Activated T-cell treated with anti-CD3 and anti-CD28 coated beads for 24 hours (primary cell): ENCODE measurements around the gene GPR146.

Experiments
- DNase-seq: peaks from one replicate; pipeline ENCODE4 v3.0.0-alpha.2; 2020; ENCODE audit warnings: low read depth

GPR146 gene

DNA sequence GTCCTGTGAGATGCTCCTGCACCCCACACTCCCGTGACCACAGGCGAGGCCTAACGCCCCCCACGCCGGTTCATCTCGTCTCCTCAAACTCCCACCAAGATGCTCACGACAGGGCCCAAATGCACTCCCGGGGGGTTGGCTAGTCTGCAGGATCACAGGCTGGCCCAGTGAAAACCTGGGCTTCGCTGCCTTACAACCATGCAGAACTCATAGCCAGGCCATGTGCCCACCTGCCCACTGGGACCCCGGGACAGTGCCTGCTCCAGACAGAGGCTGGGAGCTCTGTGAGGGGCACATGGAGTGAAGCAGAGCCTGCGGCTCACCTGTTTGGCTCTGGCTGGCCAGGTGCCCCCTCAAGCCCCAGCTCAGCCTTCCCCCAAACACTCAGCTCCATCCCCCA is 34.2 kb downstream of the GPR146 start:
- DNase-seq = no peak

DNA sequence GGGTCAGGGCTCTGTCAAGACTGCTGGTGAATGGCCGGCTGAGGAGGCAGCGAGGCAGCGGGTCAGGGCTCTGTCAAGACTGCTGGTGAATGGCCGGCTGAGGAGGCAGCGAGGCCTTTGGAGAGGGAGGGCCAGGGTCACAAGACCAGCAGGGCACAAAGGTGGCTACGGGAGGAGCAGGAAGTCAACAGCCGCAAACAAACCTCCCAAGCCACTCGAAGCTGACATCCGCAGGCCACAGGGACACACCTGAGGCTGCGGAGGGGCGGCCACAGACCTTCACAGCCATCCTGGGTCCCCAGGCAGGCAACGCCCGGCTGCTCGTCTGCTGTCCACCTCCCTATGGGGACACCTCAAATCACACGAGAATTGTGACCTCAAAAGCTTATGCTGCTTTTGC is 34.6 kb downstream of the GPR146 start:
- DNase-seq = no peak

DNA sequence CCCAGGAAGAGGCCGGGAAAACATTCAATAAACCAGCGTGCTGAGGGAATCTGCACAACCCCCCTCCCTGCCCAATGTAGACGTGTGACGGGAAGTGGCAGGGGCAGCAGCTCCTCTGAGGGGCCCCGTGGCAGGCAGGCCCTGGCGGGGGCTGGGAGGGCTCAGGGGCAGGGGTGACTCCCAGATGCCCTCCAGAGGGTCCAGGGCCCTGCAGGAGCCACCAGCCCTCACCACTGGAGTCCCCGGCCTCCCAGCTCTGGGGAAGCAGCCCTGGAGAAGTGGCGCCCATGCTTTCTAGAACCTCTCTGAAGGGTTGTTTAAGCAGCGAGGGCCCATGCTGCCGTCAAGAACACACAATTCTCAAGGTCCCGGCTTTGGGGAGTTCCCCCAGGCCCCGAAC is 35.2 kb downstream of the GPR146 start:
- no peak for DNase-seq

DNA sequence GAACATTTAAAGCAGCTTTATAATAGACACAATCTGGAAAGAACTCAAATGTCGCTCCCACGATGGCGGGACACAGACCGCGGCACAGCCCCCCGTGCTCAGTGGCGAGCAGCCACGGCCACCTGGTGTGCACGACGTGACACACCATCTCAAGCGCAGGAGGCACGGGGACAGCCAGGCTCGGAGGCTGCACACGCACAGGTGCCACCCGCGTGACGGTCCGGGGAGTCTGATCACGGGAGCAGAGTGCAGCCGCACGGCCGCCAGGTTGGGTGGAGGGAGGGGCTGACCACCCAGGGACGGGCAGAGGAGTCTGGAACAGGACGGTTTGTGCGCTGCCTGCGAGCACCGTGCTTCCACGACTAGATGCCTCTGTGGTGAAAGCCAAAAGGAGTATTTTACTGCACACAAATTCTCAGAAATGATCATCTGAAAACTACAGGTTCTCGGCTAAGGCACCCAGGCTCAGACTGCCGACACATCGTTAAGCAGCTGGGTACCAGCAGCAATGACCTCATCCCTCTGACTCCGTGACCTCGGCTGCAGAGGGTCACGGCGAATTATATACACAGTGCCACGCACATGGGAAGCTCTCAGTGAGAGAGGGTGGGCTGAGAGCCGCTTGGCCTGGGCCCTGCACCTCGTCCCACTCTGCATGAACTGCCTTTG is 36.0 kb downstream of the GPR146 start:
- no peak for DNase-seq

DNA sequence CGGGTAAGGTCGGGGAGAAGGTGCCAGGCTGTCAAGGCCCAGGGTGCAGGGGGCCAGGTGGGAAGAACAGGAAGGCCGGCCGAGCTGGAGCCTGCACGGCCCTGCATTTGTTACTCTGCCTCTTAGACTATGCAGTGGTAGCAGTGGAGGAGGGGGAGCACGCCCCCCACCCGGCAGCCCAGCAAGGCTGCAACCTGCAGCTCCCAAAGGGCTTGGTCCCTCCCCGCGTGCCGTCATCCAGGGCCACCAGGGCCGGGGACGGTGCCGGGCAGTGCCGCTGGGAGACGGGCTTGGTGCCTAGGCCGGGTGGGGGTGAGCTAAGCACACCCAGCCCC is 36.5 kb downstream of the GPR146 start:
- no peak for DNase-seq

DNA sequence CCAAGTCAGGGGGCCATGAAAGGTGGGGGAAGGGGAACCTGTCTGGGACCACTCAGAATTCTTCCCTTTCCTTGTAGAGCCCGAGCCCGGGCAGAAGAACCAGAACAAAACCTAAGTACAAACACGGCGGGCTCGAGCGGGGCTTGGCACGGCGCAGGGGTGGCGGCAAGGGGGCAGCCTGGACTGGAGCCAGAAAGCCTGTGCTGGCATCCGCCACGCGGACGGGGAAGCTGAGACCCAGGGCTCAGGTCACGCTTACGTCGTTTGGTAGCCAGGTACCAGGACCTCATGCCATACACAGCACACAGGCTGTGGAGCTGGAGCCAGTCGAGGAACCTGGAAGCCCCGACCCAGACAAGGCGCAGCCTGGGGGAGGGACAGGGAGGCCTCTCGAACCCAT is 37.0 kb downstream of the GPR146 start:
- DNase-seq = no peak

DNA sequence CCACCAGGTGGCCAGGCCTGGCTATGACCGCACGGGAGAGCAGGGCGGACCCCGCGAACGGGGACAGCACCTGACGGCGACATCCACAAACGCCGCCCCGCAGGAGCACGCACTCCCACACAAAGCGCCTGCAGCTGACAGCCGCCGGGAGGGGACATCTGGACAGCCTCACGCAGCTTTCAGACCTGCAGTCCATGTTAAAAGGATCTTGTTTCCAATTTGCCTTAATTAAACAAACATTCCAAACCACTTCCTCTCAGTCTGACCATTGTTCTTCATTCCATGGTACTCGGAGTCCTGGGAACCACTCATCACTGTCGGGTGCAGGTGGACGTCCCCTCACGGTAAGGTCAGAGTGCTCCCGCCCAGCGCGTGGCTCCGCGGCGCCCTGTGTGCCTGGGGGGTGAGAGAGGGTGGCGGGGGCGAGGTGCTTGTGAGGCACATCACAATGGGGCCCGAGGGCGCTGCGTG is 37.6 kb downstream of the GPR146 start:
- DNase-seq = no peak

DNA sequence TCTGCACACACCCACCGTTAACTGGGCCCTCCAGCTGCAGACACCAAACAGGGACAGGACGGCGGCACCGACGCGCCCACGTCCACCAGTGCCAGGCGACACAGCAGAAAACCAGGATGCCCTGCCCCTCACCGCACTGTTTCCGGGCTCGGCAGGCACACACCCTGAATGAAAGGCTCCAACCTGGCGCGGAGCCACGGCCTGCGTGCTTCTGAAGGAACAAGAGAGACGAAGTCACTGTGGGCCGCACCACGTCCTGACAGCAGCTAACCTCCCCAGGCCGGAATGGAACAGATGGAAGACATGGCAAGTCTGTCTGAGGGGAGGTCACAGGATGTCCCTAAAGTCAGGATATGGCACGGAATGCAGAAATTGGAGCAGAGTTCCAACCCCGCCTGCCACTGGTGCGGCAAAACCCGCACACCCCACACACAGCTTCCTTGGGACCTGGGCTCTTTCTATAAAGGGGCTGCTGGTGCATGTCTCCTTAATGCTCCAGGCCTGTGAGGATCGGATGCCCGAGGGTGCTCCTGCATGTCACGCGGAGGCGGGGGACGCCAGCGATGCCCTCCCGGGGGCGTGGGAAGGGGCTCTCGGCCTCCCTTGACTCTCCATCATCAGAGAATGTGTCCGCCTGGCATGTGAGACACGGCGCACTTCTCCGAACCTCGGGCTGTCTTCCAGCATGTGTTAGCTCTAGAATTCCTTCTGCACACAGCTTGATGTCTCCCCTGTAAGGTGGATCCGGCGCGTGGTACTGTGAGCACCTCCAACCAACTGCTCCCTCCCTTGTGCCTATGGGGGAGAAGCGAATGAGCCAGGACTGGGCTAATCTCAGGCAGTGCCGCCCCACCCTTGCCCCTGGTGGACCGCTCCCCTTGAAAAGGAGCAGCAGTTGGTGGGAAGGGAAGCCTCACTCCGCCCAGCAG is 39.6 kb downstream of the GPR146 start:
- no peak for DNase-seq

DNA sequence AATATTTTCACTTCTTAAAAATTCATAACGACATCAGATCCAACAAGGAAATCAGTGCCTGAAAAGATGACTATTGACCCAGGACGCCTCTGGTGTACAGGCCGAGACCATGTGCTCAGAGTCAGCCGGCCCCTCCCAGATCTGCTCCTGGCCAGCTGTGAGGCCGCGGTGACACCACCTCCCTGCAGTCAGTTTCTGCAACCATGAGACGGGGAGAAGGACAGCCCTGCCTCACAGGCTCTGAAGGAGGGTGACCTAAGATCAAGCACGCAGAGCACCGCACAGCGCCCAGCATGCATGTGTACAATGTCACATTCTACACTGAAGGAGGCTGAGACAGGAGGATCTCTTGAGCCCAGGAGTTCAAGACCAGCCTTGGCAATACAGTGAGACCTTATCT is 40.9 kb downstream of the GPR146 start:
- DNase-seq = no peak

DNA sequence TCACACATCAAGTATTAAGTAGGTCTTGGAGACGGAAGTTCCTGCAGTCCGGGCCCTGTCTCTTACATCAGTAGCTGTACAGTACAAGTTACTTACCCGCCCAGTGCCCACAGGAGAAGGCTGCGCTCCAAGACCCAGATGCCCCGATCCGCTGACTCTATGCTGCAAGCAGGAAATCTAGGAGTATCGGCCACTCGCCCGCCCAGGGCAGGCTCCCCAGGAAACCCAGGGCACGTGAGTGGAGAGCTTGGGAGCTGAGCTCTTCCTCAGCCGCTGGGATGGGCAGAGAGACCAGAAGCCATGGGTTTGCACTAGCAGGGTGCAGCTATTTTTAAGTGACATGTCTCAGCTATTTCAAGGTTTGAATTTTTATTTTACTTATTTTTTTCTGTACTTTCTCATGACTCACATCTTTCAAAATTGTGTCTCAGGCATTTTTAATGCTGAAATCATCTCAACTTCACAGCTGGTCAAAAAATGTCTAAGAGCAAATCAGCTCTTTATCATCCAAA is 41.6 kb downstream of the GPR146 start:
- DNase-seq = no peak

DNA sequence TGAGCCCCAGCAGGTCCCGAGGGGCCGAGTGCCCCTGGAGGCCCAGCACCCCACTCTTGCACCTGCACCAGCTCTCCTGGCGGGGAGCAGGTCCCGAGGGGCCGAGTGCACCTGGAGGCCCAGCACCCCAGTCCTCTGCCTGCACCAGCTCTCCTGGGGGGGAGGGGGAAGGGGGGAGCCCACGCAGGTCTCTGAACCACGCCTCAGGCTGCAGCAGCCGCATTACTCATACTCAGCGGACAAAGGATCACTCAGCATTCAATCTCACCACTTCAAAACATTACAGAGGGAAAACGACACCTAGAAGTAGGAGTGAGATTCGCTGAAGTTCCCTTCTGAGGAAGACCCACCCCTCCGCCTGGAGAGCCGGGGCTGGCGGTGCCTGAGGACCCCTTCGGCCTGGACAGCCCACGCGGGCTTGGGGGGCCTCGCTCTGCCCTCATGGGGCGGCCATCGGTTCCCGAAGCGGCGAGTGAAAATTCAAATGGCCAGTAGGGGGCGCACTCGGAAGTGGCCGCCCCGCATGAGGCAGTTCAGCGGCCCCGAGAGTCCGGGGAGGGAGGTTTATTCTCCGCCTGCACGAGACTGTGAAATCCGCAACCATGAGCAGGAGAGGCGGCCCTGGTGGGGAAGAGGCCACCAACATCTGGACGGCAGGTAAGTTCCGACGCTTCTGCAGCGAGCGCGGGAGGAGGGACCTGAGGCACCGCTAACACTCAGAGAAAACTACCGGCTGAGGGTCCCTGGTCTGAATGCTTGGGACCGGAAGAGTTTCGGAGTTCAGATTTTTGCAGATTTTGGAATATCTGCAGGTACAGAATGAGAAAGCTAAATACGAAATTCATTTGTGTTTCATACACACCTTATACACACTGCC is 42.5 kb downstream of the GPR146 start:
- peak; percentile 62 for DNase-seq

DNA sequence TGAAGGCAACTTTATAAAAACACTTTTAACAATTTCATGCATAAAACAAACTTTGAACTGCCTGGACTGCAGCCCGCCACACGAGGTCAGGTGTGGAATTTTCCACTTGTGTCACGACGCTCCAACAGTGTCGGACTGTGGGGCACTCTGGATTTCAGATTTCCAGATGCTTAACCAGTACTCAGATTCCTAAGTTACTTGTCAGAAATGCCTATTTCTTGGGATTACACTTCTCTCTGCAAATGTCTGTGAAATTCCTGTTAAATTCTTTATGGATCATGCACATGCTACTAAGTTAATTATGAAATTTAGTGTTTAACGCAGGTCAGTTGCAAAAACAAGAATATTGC is 43.1 kb downstream of the GPR146 start:
- no peak for DNase-seq

DNA sequence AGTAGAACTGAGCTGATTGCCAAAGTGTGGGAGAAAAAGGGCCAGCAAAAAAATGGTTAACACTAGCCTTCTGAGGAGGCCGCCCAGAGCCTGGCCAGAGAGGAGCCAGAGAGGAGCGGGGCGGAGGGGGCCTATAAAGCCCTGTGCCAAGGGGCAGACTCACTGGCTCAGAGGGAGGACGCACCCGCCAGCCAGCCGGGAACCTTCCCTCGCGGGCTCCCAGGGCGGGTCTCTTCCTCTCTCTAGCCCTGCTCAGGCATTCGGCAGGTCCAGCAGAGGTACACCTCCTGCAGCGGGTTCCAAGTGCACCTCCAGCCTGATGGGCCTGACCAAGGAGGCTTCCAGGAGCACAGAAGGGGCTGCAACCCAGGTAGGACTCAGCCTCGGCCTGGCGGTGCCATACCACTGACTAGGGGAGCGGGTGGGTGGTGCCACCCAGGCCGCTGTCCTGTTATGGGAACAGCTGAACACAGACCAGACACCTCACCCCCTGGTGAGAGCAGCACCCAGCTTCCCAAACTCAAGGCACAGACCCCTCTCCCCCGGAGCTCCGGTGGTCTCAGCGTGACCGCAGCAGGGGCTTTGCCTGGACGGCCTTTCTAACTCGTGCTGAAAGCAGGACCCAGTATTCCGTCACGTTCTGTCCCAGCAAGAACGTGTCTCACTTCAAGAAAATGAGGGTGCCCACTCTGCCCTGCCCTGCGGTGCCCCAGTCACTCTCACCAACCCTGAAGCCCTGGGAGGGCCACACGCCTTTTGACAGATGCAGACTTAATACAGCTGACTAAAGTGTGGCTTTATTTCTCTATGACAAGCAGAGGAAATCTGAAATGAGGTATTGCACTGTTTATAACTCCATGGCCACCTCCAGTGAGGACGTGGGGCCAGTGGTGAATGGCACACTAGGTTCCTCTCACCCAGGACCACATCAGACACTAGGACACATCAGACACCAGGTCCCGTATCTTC is 43.9 kb downstream of the GPR146 start, which contains the start of gene GPER1:
Gene GPER1, plus strand, starts transcription at position 162 of the 969 bp plus-strand sequence. CDS start 3,616 bp downstream, outside the sequence.
- DNase-seq = no peak

DNA sequence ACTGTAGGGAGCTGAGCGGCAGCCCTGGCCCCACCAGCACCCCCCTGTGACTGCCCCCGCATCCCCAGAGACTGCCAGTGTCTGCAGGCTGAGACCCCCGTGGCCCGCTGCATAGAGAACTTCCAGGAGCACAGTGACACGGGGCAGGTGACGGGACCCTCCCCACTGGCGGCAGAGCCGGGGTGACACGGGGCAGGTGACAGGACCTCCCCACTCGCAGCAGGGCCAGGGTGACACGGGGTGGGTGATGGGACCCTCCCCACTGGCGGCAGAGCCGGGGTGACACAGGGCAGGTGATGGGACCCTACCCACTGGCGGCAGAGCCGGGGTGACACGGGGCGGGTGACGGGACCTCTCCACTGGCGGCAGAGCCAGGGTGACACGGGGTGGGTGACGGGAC is 45.9 kb downstream of the GPR146 start:
- no peak for DNase-seq

DNA sequence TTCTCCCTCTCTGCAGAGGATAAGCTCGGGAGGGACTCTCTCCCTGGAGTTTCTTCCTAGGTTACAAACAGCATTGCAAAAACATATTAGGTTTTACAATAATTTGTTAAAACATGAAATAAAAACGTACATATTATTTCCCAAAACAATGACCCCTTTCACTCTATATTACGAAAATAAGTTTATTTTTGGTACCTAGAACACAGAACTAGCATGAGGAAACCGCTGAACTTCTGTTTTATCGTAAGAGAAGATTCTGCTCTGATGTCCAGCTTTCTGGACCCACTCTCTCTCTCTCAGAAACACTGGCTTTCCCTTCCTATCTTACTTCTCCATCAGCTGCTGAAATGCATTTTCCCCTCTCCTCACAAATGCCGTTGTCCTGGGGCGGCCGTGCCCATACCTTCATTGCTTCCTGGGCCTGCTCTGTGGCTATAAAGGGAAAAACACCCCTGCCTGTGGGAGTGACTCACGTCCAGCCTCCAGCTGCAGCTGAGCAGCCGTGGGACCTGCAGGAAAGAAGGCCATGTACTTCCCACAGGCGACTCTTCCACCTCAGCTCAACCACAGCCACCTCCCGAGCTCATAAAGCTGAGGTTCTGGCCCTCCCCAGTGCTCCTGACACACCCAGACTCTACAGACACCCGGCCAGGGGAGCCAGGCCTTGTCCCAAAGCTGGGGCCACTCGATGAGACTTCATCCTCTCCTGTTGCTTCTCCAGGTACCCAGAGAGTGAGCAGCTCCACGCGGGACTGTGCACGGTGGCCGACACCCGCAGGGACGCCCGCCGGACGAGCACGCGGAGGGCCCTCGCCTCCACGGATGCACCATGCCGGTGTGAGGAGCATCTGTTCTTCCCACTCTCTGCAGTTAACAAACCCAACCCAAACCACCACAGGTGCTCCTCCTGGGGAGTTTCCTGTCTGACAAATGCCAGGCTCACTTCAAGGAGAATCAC is 46.6 kb downstream of the GPR146 start:
- no peak for DNase-seq

DNA sequence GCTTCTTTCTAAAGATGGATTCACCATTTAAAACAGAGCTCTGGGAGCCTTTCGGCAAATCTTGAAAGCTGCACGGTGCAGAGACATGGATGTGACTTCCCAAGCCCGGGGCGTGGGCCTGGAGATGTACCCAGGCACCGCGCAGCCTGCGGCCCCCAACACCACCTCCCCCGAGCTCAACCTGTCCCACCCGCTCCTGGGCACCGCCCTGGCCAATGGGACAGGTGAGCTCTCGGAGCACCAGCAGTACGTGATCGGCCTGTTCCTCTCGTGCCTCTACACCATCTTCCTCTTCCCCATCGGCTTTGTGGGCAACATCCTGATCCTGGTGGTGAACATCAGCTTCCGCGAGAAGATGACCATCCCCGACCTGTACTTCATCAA is 47.3 kb downstream of the GPR146 start:
- DNase-seq = no peak

DNA sequence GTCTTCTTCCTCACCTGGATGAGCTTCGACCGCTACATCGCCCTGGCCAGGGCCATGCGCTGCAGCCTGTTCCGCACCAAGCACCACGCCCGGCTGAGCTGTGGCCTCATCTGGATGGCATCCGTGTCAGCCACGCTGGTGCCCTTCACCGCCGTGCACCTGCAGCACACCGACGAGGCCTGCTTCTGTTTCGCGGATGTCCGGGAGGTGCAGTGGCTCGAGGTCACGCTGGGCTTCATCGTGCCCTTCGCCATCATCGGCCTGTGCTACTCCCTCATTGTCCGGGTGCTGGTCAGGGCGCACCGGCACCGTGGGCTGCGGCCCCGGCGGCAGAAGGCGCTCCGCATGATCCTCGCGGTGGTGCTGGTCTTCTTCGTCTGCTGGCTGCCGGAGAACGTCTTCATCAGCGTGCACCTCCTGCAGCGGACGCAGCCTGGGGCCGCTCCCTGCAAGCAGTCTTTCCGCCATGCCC is 47.9 kb downstream of the GPR146 start:
- DNase-seq = no peak

DNA sequence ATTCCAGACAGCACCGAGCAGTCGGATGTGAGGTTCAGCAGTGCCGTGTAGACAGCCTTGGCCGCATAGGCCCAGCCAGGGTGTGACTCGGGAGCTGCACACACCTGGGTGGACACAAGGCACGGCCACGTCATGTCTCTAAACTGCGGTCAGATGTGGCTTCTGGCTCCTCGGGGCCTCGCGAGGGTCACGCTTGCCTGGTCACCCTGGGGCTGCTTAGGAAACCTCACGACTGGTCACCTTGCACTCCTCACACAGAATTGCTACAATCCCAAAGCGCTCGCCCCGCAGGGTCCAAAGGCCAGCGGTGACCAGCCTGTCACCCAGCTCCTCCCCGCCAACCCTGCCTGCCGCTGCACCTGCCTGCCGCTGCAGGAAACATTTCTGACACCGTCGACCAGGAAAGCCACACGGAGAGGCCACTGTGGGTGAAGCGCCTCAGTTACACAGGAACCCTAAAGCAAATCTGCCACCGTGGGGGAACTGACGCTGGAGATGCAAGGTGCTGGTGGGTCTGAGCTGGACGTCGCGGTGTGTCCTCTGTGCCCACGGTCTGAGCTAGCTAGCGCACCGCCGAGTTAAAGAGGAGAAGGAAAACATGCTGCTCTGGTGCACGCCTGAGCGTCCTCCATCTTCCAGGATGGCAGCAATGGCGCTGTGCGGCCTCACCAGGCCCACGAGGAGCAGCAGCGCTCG is 48.6 kb downstream of the GPR146 start:
- no peak for DNase-seq

DNA sequence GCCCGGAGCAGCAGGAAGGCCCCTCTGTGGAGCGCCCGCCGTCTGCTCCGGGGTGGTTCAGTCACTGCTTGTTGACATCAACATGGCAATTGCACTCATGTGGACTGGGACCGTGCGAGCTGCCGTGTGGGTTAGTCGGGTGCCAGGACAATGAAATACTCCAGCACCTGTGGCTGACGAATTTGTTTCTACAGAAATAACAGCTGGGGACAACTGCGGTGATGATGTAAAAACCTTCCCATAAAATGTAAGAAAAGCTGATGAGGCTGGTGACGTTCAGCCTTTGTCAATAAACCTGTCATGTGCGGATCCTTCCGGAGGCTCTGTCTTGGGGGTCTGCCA is 49.1 kb downstream of the GPR146 start:
- no peak for DNase-seq
